Neural progenitor cell (in vitro differentiated cells): ENCODE results near the gene PTGDS.

Experiments used
- CTCF ChIP-seq: fragments of 200-600 bp; sonication (generic); IDR thresholded peaks from 2 replicates; pipeline ENCODE4 v1.5.1; 2017; ENCODE audit warnings: antibody characterized with exemption, mild to moderate bottlenecking
- EZH2 ChIP-seq: fragments of 200-600 bp; sonication (generic); IDR thresholded peaks from 2 replicates; pipeline ENCODE4 v1.6.1; 2017; ENCODE audit warnings: antibody characterized with exemption, mild to moderate bottlenecking, moderate library complexity
- EZH2phosphoT487 ChIP-seq: fragments of 200-600 bp; sonication (generic); IDR thresholded peaks from 2 replicates; pipeline ENCODE4 v1.6.1; 2017; ENCODE audit warnings: antibody characterized with exemption

GRCh38 chr9:137007816-137008270 is 30.5 kb downstream of the PTGDS start:
- no peak for TF ChIP-seq CTCF
- no peak for TF ChIP-seq EZH2
- no peak for TF ChIP-seq EZH2phosphoT487
